ENCODE data around the gene AK4.

DNA sequence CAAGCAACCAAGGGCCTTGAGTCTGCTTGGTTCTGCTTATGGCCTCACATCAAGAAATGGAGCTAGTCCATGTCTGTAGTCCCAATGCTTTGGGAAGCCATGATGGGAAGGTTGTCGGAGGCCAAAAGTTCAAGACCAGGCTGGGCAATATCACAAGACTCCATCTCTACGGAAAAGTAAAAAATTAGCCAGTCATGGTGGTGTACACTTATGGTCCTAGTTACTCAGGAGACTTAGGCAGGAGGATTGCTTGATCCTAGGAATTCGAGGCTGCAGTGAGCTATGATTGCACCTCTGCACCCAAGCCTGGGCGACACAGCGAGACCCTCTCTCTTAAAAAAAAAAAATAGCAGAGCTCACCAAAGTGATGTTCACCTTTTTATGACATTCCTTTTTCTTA is 81.2 kb downstream of the AK4 start:
- TF ChIP-seq POLR2A (IDR thresholded peaks at IDR 0.05; ENCODE audit: low read length) (no peak), GATA1 (IDR thresholded peaks at IDR 0.05; ENCODE audit: low read depth, low read length) (no peak)
